Panc1 (cell line): ENCODE data around the gene HOXA10. TPM values are rescaled to one million over a fixed set of nuclear protein-coding genes. Genes with fewer than 3 reads are reported as not detected.

Experiments used
- ATAC-seq: fragments of 200-7000 bp; cut with Tn5 transposase; 2 replicates; pipeline ENCODE4 v1.9.1; 2020; ENCODE audit warnings: mild to moderate bottlenecking, moderate library complexity
- BruUV-seq: library from RNA; stranded (reverse); fragments of 400-500 nt; replicated peaks from 2 replicates; lab custom pipeline; 2021; lab: Mats Ljungman, UMichigan
- CTCF ChIA-PET: fragments of 300-600 bp; sonication (Branson Sonifier 250); formaldehyde crosslinking; loops from one replicate; lab custom pipeline; 2022; ENCODE audit warnings: antibody characterized with exemption; lab: Charles Lee
- POLR2A ChIA-PET: fragments of 300-600 bp; sonication (Branson Sonifier 250); formaldehyde crosslinking; loops from one replicate; lab custom pipeline; 2022; ENCODE audit warnings: antibody characterized with exemption; lab: Charles Lee
- DNase-seq: peaks from one replicate; pipeline ENCODE4 v3.0.0-alpha.2; 2010; ENCODE audit warnings: low read depth, low spot score
- H3K27ac ChIP-seq: 2 replicates; pipeline ENCODE4 v1.5.1; 2011; ENCODE audit warnings: mild to moderate bottlenecking, low read length, inconsistent platforms
- H3K27me3 ChIP-seq: fragments of 200-500 bp; sonication (Bioruptor generic); 2 replicates; pipeline ENCODE4 v1.6.0; 2014; ENCODE audit warnings: low read length, inconsistent platforms; ENCODE audit not compliant: control insufficient read depth, insufficient read depth
- H3K36me3 ChIP-seq: fragments of 200-500 bp; sonication (Bioruptor generic); 2 replicates; pipeline ENCODE4 v1.5.1; 2014; ENCODE audit warnings: inconsistent platforms, mild to moderate bottlenecking, low read length, moderate library complexity; ENCODE audit not compliant: control insufficient read depth, insufficient read depth
- H3K4me1 ChIP-seq: 2 replicates; pipeline ENCODE4 v1.5.1; 2011; ENCODE audit warnings: inconsistent platforms, mild to moderate bottlenecking, low read length, moderate library complexity; ENCODE audit not compliant: control insufficient read depth, insufficient read depth
- H3K4me3 ChIP-seq, 2 experiments: 2 replicates each; pipeline ENCODE4 v1.5.1; 2011 to 2012; ENCODE audit warnings: low read depth in 2 of 2, low read length in 2 of 2, mild to moderate bottlenecking in 2 of 2, inconsistent platforms in 1 of 2, moderate library complexity in 1 of 2
- H3K9me3 ChIP-seq: fragments of 200-500 bp; sonication (Bioruptor generic); 2 replicates; pipeline ENCODE4 v1.5.1; 2014; ENCODE audit warnings: low read depth, mild to moderate bottlenecking, inconsistent platforms, low read length, moderate library complexity; ENCODE audit not compliant: control insufficient read depth, insufficient read depth
- POLR2AphosphoS5 ChIP-seq: IDR thresholded peaks from 2 replicates; pipeline ENCODE4 v1.6.1; 2012; ENCODE audit warnings: mild to moderate bottlenecking, low read depth, low read length, moderate library complexity
- SIN3A ChIP-seq: IDR thresholded peaks from 2 replicates; pipeline ENCODE4 v1.6.1; 2012; ENCODE audit warnings: low read depth, mild to moderate bottlenecking, low read length, moderate library complexity, borderline replicate concordance; ENCODE audit not compliant: insufficient read depth
- TCF7L2 ChIP-seq: IDR thresholded peaks from 2 replicates; pipeline ENCODE4 v1.6.1; 2011; ENCODE audit warnings: mild to moderate bottlenecking, low read depth, low read length, inconsistent platforms
- in situ Hi-C: cut with HindIII; loops from 2 replicates; pipeline ENCODE4 v1.10.0; 2016; ENCODE audit warnings: low sequenced_read_pairs, low pct_unique_long_range_greater_than_20kb
- intact Hi-C: fragments of 100-400 bp; cut with micrococcal nuclease; formaldehyde crosslinking; loops from one replicate; pipeline ENCODE4 v1.10.0; 2022; ENCODE audit not compliant: unreplicated experiment
- total RNA-seq: library from RNA; stranded (reverse); gene quantifications from one replicate; pipeline ENCODE4 v1.2.1, GENCODE V29; 2021; ENCODE audit not compliant: unreplicated experiment
- TF ChIP-seq, protein P1 (sequence below), 2 experiments: IDR thresholded peaks; 2 replicates each; pipeline ENCODE4 v1.6.1; 2011 to 2012; ENCODE audit warnings: low read depth in 2 of 2, control low read depth in 1 of 2, low read length in 1 of 2, mild to moderate bottlenecking in 1 of 2, moderate library complexity in 1 of 2; ENCODE audit not compliant: insufficient read depth in 1 of 2
- TF ChIP-seq, protein P2 (sequence below): fragments of 450-650 bp; IDR thresholded peaks from 2 replicates; pipeline ENCODE4 v1.5.1; 2017; ENCODE audit warnings: mild to moderate bottlenecking

HOXA10 gene
- total RNA-seq, 1 experiment from 2014 or later: 0.41 TPM

DNA sequence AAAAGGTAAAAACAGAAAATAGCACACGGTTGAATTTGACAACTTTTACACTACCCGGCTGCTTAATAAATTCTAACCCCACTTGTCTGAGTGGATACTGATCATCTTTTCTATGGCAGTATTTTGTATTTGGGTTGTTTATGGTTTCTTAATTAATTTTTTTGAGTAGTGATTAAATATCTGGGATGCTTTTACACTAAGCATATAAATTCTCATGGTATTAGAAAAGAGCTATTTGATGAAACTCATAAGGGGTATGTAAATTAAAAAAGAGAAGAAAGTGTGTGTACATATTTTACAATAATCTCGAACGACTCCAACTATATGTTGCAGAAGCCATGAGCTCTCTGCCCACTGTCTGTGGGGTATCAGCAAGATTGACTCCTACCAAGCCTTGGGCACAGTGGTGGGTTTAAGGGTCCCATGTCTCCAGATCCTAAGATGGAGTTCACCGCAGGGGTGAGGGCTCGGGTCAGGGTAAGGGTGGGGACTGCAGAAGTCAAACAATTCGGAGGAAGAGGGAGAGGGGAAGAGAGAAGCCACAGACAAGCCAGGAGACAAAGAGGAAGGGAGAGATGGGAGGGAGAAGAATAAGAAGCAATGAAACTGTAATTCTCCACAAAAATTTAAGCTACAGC lies 33.3 kb upstream of the HOXA10 start:
- ChIA-PET CTCF (interaction anchor here (1.4 kb wide), 1 partner anchor 399 kb away, joined by 4 read pairs; no protein-coding TSS in a partner anchor), POLR2A (no interaction called here)
- peaks cover 6% of the 10 kb centered on the region for H3K4me1 ChIP-seq
- ATAC-seq: no peak
- H3K4me3 ChIP-seq: no peak overlapping the region
- intact Hi-C loops (no loop called here), in situ Hi-C loops (no loop called here)
- H3K36me3 ChIP-seq: no peaks in the 10 kb centered on the region
- H3K9me3 ChIP-seq: no peaks in the 10 kb centered on the region
- H3K27ac ChIP-seq: no peak overlapping the region
- no peaks in the 10 kb centered on the region; the same call in 1 of the 2 replicates for H3K27me3 ChIP-seq
- TF ChIP-seq TCF7L2 (no peak), POLR2AphosphoS5 (no peak), SIN3A (no peak)
- TF ChIP-seq, protein P1, sequence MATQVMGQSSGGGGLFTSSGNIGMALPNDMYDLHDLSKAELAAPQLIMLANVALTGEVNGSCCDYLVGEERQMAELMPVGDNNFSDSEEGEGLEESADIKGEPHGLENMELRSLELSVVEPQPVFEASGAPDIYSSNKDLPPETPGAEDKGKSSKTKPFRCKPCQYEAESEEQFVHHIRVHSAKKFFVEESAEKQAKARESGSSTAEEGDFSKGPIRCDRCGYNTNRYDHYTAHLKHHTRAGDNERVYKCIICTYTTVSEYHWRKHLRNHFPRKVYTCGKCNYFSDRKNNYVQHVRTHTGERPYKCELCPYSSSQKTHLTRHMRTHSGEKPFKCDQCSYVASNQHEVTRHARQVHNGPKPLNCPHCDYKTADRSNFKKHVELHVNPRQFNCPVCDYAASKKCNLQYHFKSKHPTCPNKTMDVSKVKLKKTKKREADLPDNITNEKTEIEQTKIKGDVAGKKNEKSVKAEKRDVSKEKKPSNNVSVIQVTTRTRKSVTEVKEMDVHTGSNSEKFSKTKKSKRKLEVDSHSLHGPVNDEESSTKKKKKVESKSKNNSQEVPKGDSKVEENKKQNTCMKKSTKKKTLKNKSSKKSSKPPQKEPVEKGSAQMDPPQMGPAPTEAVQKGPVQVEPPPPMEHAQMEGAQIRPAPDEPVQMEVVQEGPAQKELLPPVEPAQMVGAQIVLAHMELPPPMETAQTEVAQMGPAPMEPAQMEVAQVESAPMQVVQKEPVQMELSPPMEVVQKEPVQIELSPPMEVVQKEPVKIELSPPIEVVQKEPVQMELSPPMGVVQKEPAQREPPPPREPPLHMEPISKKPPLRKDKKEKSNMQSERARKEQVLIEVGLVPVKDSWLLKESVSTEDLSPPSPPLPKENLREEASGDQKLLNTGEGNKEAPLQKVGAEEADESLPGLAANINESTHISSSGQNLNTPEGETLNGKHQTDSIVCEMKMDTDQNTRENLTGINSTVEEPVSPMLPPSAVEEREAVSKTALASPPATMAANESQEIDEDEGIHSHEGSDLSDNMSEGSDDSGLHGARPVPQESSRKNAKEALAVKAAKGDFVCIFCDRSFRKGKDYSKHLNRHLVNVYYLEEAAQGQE (IDR thresholded peaks at IDR 0.05; ENCODE audit: insufficient read depth in 1 of 2, low read depth in 2 of 2, low read length in 1 of 2): no peak
- TF ChIP-seq, protein P2, sequence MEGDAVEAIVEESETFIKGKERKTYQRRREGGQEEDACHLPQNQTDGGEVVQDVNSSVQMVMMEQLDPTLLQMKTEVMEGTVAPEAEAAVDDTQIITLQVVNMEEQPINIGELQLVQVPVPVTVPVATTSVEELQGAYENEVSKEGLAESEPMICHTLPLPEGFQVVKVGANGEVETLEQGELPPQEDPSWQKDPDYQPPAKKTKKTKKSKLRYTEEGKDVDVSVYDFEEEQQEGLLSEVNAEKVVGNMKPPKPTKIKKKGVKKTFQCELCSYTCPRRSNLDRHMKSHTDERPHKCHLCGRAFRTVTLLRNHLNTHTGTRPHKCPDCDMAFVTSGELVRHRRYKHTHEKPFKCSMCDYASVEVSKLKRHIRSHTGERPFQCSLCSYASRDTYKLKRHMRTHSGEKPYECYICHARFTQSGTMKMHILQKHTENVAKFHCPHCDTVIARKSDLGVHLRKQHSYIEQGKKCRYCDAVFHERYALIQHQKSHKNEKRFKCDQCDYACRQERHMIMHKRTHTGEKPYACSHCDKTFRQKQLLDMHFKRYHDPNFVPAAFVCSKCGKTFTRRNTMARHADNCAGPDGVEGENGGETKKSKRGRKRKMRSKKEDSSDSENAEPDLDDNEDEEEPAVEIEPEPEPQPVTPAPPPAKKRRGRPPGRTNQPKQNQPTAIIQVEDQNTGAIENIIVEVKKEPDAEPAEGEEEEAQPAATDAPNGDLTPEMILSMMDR: no peak
- no TSS peak for BruUV-seq
- DNase-seq: no peak

DNA sequence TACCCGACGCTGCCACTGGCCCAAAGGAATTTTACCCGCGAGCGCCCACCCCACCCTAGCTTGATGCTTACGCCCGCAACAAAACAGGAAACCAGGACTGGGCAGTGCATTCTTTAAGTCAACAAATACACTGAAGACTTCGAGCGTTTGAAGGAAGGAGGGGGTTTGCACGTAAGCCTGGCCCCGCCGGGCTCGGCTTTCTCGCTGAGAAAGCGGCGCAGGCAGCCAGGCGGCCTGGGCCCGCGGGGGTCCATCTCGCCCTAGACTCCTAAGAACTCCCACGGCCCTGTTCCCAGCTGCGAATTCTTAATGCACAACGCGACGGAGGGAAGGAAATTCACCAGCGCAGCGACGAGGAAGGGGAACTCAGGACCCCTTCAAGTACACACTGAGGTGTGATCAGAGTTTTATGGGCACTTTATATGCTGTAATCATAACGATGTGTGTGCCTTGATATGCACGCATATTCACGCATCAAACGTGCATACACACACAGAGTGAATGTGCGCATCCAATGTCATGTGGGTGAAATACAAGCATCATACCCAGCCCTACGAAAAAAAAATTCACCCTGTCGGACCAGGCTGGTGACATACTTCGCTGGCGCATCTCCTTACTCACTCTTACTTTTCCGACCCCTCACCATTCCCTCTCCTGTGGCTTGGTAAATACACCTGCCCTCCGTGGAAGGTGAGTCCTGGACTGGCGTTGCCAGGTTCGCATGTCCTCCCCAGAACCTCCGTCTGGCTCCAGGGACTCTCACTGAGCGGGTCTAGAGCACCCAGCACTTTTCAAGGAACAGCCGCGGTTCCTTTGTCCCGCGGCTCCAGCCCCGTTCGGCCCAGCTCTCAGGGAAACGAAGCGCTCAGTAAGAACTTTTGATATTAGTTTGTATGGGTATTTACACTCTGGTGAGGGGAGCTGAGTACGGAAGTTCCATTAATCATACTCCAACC lies 31.5 kb upstream of the HOXA10 start:
- ATAC-seq (no peak), DNase-seq (no peak)
- intact Hi-C loops: no loop called here
- Histone ChIP-seq H3K4me3 (no peak overlapping the region), H3K4me1 (peaks cover 16% of the 10 kb centered on the region; the same call in 1 of the 2 replicates), H3K27ac (no peak overlapping the region), H3K9me3 (no peaks in the 10 kb centered on the region), H3K36me3 (no peaks in the 10 kb centered on the region), H3K27me3 (no peaks in the 10 kb centered on the region; the same call in 1 of the 2 replicates)
- TF ChIP-seq POLR2AphosphoS5 (no peak), TCF7L2 (no peak), SIN3A (no peak)
- TF ChIP-seq, protein P2: no peak
- TF ChIP-seq, protein P1 (IDR thresholded peaks at IDR 0.05; ENCODE audit: insufficient read depth in 1 of 2, low read depth in 2 of 2, low read length in 1 of 2): no peak
- in situ Hi-C loops: no loop called here
- CTCF ChIA-PET: no interaction called here
- BruUV-seq: no TSS peak
- POLR2A ChIA-PET: no interaction called here
